Measurements from ENCODE around the gene GOLGA3.
"Not testable (repeated sequence)": the region's sequence is repeated elsewhere in the genome, so short reads cannot be mapped to it uniquely, and the experiment has no call there.

Gene GOLGA3

GRCh38 chr12:132776816-132777568 lies 51.7 kb downstream of the GOLGA3 start:
- DNase-seq (ENCODE audit: low read depth, low spot score), result no peak

- not testable (repeated sequence) for DNase-seq (ENCODE audit: low read depth, low spot score)
Measured at GRCh38 chr12:132776230-132776625, 52.4 kb downstream of the GOLGA3 start.

GRCh38 chr12:132775502-132776229 lies 53.0 kb downstream of the GOLGA3 start:
- no peak for DNase-seq (ENCODE audit: low read depth, low spot score)

- no peak for DNase-seq (ENCODE audit: low read depth, low spot score)
Measured at GRCh38 chr12:132774646-132775275, 53.9 kb downstream of the GOLGA3 start.

- DNase-seq (ENCODE audit: low read depth, low spot score), result no peak
Measured at GRCh38 chr12:132774159-132774558, 54.5 kb downstream of the GOLGA3 start.

GRCh38 chr12:132773077-132773955 lies 55.4 kb downstream of the GOLGA3 start:
- no peak for DNase-seq (ENCODE audit: low read depth, low spot score)

GRCh38 chr12:132772606-132773005 lies 56.1 kb downstream of the GOLGA3 start:
- DNase-seq (ENCODE audit: low read depth, low spot score), result no peak

GRCh38 chr12:132771126-132771838 lies 57.4 kb downstream of the GOLGA3 start:
- DNase-seq (ENCODE audit: low read depth, low spot score), result no peak

GRCh38 chr12:132766380-132767085 lies 62.1 kb downstream of the GOLGA3 start:
- DNase-seq (ENCODE audit: low read depth, low spot score), result no peak

GRCh38 chr12:132765361-132765760 lies 63.3 kb downstream of the GOLGA3 start:
- no peak for DNase-seq (ENCODE audit: low read depth, low spot score)

GRCh38 chr12:132764231-132764630 lies 64.4 kb downstream of the GOLGA3 start:
- no peak for DNase-seq (ENCODE audit: low read depth, low spot score)

- peak; percentile 70 for DNase-seq (ENCODE audit: low read depth, low spot score)
Measured at GRCh38 chr12:132761921-132762583, 66.6 kb downstream of the GOLGA3 start.

- DNase-seq (ENCODE audit: low read depth, low spot score), result peak; percentile 40
Measured at GRCh38 chr12:132761032-132761920, 67.4 kb downstream of the GOLGA3 start, which contains the start of gene ANKLE2. Gene ANKLE2, minus strand, starts transcription at chr12:132761832. Its CDS starts 34 bp downstream, at chr12:132761798.

- no peak for DNase-seq (ENCODE audit: low read depth, low spot score)
Measured at GRCh38 chr12:132759359-132759758, 69.3 kb downstream of the GOLGA3 start.

GRCh38 chr12:132758825-132759224 lies 69.8 kb downstream of the GOLGA3 start:
- not testable (repeated sequence) for DNase-seq (ENCODE audit: low read depth, low spot score)

GRCh38 chr12:132754160-132754932 lies 74.3 kb downstream of the GOLGA3 start:
- DNase-seq (ENCODE audit: low read depth, low spot score), result no peak

GRCh38 chr12:132753670-132754069 lies 75.0 kb downstream of the GOLGA3 start:
- DNase-seq (ENCODE audit: low read depth, low spot score), result not testable (repeated sequence)

- DNase-seq (ENCODE audit: low read depth, low spot score), result no peak
Measured at GRCh38 chr12:132748319-132748718, 80.3 kb downstream of the GOLGA3 start.
